ENCODE results near the gene SLC35E1. TPM values are rescaled to one million over a fixed set of nuclear protein-coding genes. Genes with fewer than 3 reads are reported as not detected.
A peak's percentile ranks its signal among the peaks of the same experiment; 100 is the strongest.

SLC35E1 gene
- total and polyA plus RNA-seq, 2 of the 13 experiments (the other 11 are each of a cell fraction or from before 2014, with no cell fraction given), result 21.2 to 46.5 TPM

- peak; percentile 89 for TF ChIP-seq UBTF (CRISPR knock-in tag; IDR thresholded peaks at IDR 0.05)
- no peak for TF ChIP-seq KAT2B (IDR thresholded peaks at IDR 0.05; ENCODE audit: borderline replicate concordance, low read depth, low read length)
- TF ChIP-seq ZKSCAN5 (CRISPR knock-in tag; IDR thresholded peaks at IDR 0.05), result no peak
- TF ChIP-seq ATM (IDR thresholded peaks at IDR 0.05; ENCODE audit: borderline replicate concordance), result no peak
- no peak for TF ChIP-seq SMARCC2 (IDR thresholded peaks at IDR 0.05)
- TF ChIP-seq, protein P1, sequence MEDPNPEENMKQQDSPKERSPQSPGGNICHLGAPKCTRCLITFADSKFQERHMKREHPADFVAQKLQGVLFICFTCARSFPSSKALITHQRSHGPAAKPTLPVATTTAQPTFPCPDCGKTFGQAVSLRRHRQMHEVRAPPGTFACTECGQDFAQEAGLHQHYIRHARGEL (CRISPR knock-in tag; IDR thresholded peaks at IDR 0.05), result no peak
- TF ChIP-seq, protein P2, sequence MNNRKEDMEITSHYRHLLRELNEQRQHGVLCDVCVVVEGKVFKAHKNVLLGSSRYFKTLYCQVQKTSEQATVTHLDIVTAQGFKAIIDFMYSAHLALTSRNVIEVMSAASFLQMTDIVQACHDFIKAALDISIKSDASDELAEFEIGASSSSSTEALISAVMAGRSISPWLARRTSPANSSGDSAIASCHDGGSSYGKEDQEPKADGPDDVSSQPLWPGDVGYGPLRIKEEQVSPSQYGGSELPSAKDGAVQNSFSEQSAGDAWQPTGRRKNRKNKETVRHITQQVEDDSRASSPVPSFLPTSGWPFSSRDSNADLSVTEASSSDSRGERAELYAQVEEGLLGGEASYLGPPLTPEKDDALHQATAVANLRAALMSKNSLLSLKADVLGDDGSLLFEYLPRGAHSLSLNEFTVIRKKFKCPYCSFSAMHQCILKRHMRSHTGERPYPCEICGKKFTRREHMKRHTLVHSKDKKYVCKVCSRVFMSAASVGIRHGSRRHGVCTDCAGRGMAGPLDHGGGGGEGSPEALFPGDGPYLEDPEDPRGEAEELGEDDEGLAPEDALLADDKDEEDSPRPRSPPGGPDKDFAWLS (CRISPR knock-in tag; IDR thresholded peaks at IDR 0.05; ENCODE audit: borderline replicate concordance), result no peak
- peak; percentile 94 for TF ChIP-seq ZFX (CRISPR knock-in tag; IDR thresholded peaks at IDR 0.05; ENCODE audit: low read depth)
- TF ChIP-seq JUNB (CRISPR knock-in tag; IDR thresholded peaks at IDR 0.05; ENCODE audit: borderline replicate concordance), result no peak
- no peak for TF ChIP-seq ZNF570 (CRISPR knock-in tag; IDR thresholded peaks at IDR 0.05; ENCODE audit: borderline replicate concordance)
- TF ChIP-seq BCL3 (CRISPR knock-in tag; IDR thresholded peaks at IDR 0.05), result peak; percentile 62
- no peak for TF ChIP-seq HNRNPUL1 (IDR thresholded peaks at IDR 0.05; ENCODE audit: low read depth, low read length)
- no peak for TF ChIP-seq ZNF382 (CRISPR knock-in tag; IDR thresholded peaks at IDR 0.05; ENCODE audit: borderline replicate concordance)
- TF ChIP-seq GZF1 (CRISPR knock-in tag; IDR thresholded peaks at IDR 0.05), result no peak
- TF ChIP-seq ZIK1 (CRISPR knock-in tag; IDR thresholded peaks at IDR 0.05; ENCODE audit: borderline replicate concordance, low read depth), result peak; percentile 20; the same call in 1 of the 2 replicates
- no peak for TF ChIP-seq GTF2F1 (IDR thresholded peaks at IDR 0.05; ENCODE audit: low read length)
- peak; percentile 93 for TF ChIP-seq ETV5 (CRISPR knock-in tag; IDR thresholded peaks at IDR 0.05; ENCODE audit: borderline replicate concordance)
- TF ChIP-seq CREB3 (CRISPR knock-in tag; IDR thresholded peaks at IDR 0.05), result no peak
- TF ChIP-seq KDM2A (CRISPR knock-in tag; IDR thresholded peaks at IDR 0.05; ENCODE audit: borderline replicate concordance, low read depth), result peak; percentile 84
- TF ChIP-seq ZNF605 (CRISPR knock-in tag; IDR thresholded peaks at IDR 0.05), result 0 out of 2 replicates have a peak, but pooled peaks have one; percentile 44
- TF ChIP-seq ZNF138 (CRISPR knock-in tag; IDR thresholded peaks at IDR 0.05; ENCODE audit: low read depth), result no peak
- TF ChIP-seq MAFG (CRISPR knock-in tag; IDR thresholded peaks at IDR 0.05), result no peak
These were observed at the start of gene SLC35E1 (continued) for GRCh38 chr19:16572332-16573211.

All from HepG2 (cell line).